Psoas muscle (tissue), 8 donors: ENCODE data around the gene SNAP47. TPM values are rescaled to one million over a fixed set of nuclear protein-coding genes. Genes with fewer than 3 reads are reported as not detected.

Source experiments
- ATAC-seq, 4 donors: fragments of 200-7000 bp; cut with Tn5 transposase; one replicate each; pipeline ENCODE4 v1.9.1; 2020; ENCODE audit warnings: moderate library complexity in 3 of 4, mild to moderate bottlenecking in 2 of 4
- DNase-seq, 2 donors: peaks; one replicate each; pipeline ENCODE4 v3.0.0-alpha.2; 2020
- H3K27ac ChIP-seq: fragments of 200-600 bp; one replicate; pipeline ENCODE4 v1.8.0; 2022
- H3K27me3 ChIP-seq, 3 donors: fragments of 200-600 bp in 1 of 3; one replicate each; pipeline versions ENCODE4 v1.6.1 to v1.8.0; 2013 to 2022; ENCODE audit warnings: low read length in 2 of 3, mild to moderate bottlenecking in 2 of 3, moderate library complexity in 1 of 3; ENCODE audit not compliant: insufficient read depth in 3 of 3
- H3K36me3 ChIP-seq, 2 donors: fragments of 200-600 bp in 1 of 2; one replicate each; pipeline versions ENCODE4 v1.6.1 to v1.8.0; 2013 to 2022; ENCODE audit warnings: low read depth in 1 of 2, mild to moderate bottlenecking in 1 of 2, moderate library complexity in 1 of 2; ENCODE audit not compliant: insufficient read depth in 1 of 2
- H3K4me1 ChIP-seq: fragments of 200-600 bp; one replicate; pipeline ENCODE4 v1.8.0; 2022
- H3K4me3 ChIP-seq: fragments of 200-600 bp; one replicate; pipeline ENCODE4 v1.8.0; 2022; ENCODE audit warnings: mild to moderate bottlenecking
- H3K9me3 ChIP-seq: fragments of 200-600 bp; one replicate; pipeline ENCODE4 v1.8.0; 2022
- CTCF ChIP-seq: fragments of 200-600 bp; IDR thresholded peaks from one replicate; pipeline ENCODE4 v1.8.0; 2022; ENCODE audit warnings: antibody characterized with exemption
- WGBS, 3 donors: extraction: QIAGEN DNeasy Blood & Tissue Kit; methylation state at CpG; one replicate each; pipeline versions ENCODE4 v1.1.6 to v1.1.7; 2013; 5-methylcytosine and 5-hydroxymethylcytosine counted together
- intact Hi-C, 2 donors: fragments of 100-400 bp; cut with DNase I; formaldehyde crosslinking; loops; one replicate each; pipeline versions ENCODE4 v1.11.0 to v1.14.2; 2022
- polyA plus RNA-seq, 3 donors: library from polyadenylated mRNA; stranded (reverse); fragments of 200-250 nt; gene quantifications; one replicate each; pipeline ENCODE4 v1.2.3, GENCODE V29; 2013
- total RNA-seq, 4 donors: library from RNA; stranded (reverse); fragmentation: NEBNext Ultra II Directional in 2 of 4; extraction: Animal tissue kit (Norgen Biotek cat#: 25700) in 2 of 4; gene quantifications; one replicate each; pipeline versions ENCODE4 v1.2.1 to v1.2.4, GENCODE V29; 2021 to 2023
- donor health status: healthy with polysubstance abuse.
- donor health status: DM: no; HTN: no; CAD: no; lungs with moderate emphysema.
- donor health status: Bipolar disorder and iron deficiency.
- donor health status: healthy.
- donor health status: DM: yes; HTN: yes; CAD: no.
- donor health status: DM: no; HTN: no; CAD: no.
- donor health status: DM: no; HTN: no; CAD: no.
- donor health status: DM: yes; HTN: yes; CAD: no.

SNAP47 gene
- total and polyA plus RNA-seq, 7 donors, result 17.9 to 40.5 (median 26.6) TPM

GRCh38 chr1:227795732-227796131, 60.5 kb downstream of the SNAP47 start:
- Histone ChIP-seq H3K4me3 (no peak overlapping the region), H3K27me3 (peaks cover 0 to 2% (median 0%) of the 10 kb centered on the region in 3 donors), H3K27ac (no peak overlapping the region), H3K4me1 (no peaks in the 10 kb centered on the region), H3K9me3 (no peaks in the 10 kb centered on the region), H3K36me3 (no peaks in the 10 kb centered on the region)
- 58 to 66% (median 66%) methylated on average over 5 to 6 of the region's 6 CpGs for WGBS, 3 donors
- ATAC-seq, result no peak
- DNase-seq, result no peak
- no peak for TF ChIP-seq CTCF
- intact Hi-C loops, result no loop called here

GRCh38 chr1:227796359-227796915, 61.2 kb downstream of the SNAP47 start:
- 90 to 94% (median 91%) methylated on average over 5 of the region's 5 CpGs for WGBS, 3 donors
- H3K27me3 ChIP-seq, result peaks cover 0 to 2% (median 0%) of the 10 kb centered on the region in 3 donors
- no peaks in the 10 kb centered on the region for H3K9me3 ChIP-seq
- no peak overlapping the region for H3K27ac ChIP-seq
- H3K36me3 ChIP-seq, result no peaks in the 10 kb centered on the region
- H3K4me1 ChIP-seq, result no peaks in the 10 kb centered on the region
- ATAC-seq (no peak), DNase-seq (no peak)
- H3K4me3 ChIP-seq, result no peak overlapping the region
- no peak for TF ChIP-seq CTCF
- intact Hi-C loops, result no loop called here

- TF ChIP-seq CTCF, result no peak
- no peak overlapping the region for H3K4me3 ChIP-seq
- DNase-seq (no peak), ATAC-seq (no peak)
- H3K4me1 ChIP-seq, result no peaks in the 10 kb centered on the region
- peaks cover 0 to 2% (median 0%) of the 10 kb centered on the region in 3 donors for H3K27me3 ChIP-seq
- no peaks in the 10 kb centered on the region for H3K36me3 ChIP-seq
- no peak overlapping the region for H3K27ac ChIP-seq
- H3K9me3 ChIP-seq, result no peaks in the 10 kb centered on the region
- intact Hi-C loops, result no loop called here
- WGBS, 3 donors, result 83 to 93% (median 84%) methylated on average over 3 of the region's 3 CpGs
Observed at GRCh38 chr1:227797144-227797543, 61.9 kb downstream of the SNAP47 start.

- ATAC-seq, result no peak
- TF ChIP-seq CTCF, result no peak
- Histone ChIP-seq H3K4me1 (no peaks in the 10 kb centered on the region), H3K27me3 (peaks cover 0 to 2% (median 0%) of the 10 kb centered on the region in 3 donors), H3K4me3 (no peak overlapping the region), H3K9me3 (no peaks in the 10 kb centered on the region), H3K36me3 (no peaks in the 10 kb centered on the region), H3K27ac (no peak overlapping the region)
- intact Hi-C loops, result no loop called here
- 86 to 88% (median 86%) methylated on average over 3 of the region's 3 CpGs for WGBS, 3 donors
- no peak for DNase-seq
Observed at GRCh38 chr1:227797625-227798024, 62.4 kb downstream of the SNAP47 start.
